WTC11 (cell line): ENCODE results near the gene TRAPPC14.

Source experiments
- ATF1 ChIP-seq: sonication (generic); formaldehyde crosslinking; IDR thresholded peaks from 2 replicates; pipeline ENCODE4 v1.8.1; 2023; ENCODE audit warnings: mild to moderate bottlenecking, moderate library complexity, missing genetic modification reagents
- CTCF ChIP-seq: fragments of 200-600 bp; IDR thresholded peaks from 2 replicates; pipeline ENCODE4 v1.8.0; 2022; ENCODE audit warnings: antibody characterized with exemption
- E2F5 ChIP-seq: sonication (generic); formaldehyde crosslinking; IDR thresholded peaks from 2 replicates; pipeline ENCODE4 v1.8.1; 2022; ENCODE audit warnings: mild to moderate bottlenecking, moderate library complexity, missing genetic modification reagents
- FOXP4 ChIP-seq: sonication (generic); formaldehyde crosslinking; IDR thresholded peaks from 2 replicates; pipeline ENCODE4 v1.8.0; 2022; ENCODE audit warnings: mild to moderate bottlenecking, missing genetic modification reagents
- GABPB1 ChIP-seq: sonication (generic); formaldehyde crosslinking; IDR thresholded peaks from 2 replicates; pipeline ENCODE4 v1.8.1; 2023; ENCODE audit warnings: mild to moderate bottlenecking, missing genetic modification reagents
- MLX ChIP-seq: sonication (generic); formaldehyde crosslinking; IDR thresholded peaks from 2 replicates; pipeline ENCODE4 v1.8.1; 2023; ENCODE audit warnings: mild to moderate bottlenecking, missing genetic modification reagents, moderate library complexity
- SP1 ChIP-seq: sonication (generic); formaldehyde crosslinking; conservative IDR thresholded peaks from 2 replicates; pipeline ENCODE4 v1.8.1; 2022; ENCODE audit warnings: missing genetic modification reagents
- USF2 ChIP-seq: sonication (generic); formaldehyde crosslinking; IDR thresholded peaks from 2 replicates; pipeline ENCODE4 v1.8.1; 2023; ENCODE audit warnings: mild to moderate bottlenecking, missing genetic modification reagents, moderate library complexity
- ZBTB43 ChIP-seq: sonication (generic); formaldehyde crosslinking; IDR thresholded peaks from 2 replicates; pipeline ENCODE4 v1.8.1; 2023; ENCODE audit warnings: mild to moderate bottlenecking, missing genetic modification reagents
- ZNF138 ChIP-seq: sonication (generic); formaldehyde crosslinking; conservative IDR thresholded peaks from 2 replicates; pipeline ENCODE4 v1.8.1; 2022; ENCODE audit warnings: mild to moderate bottlenecking, moderate library complexity, missing genetic modification reagents
- ZSCAN18 ChIP-seq: fragments of 250-450 bp; sonication (Bioruptor Pico); IDR thresholded peaks from 2 replicates; pipeline ENCODE4 v2.1.2; 2022; ENCODE audit warnings: mild to moderate bottlenecking, moderate library complexity

- TF ChIP-seq ZSCAN18 (CRISPR knock-in tag), result no peak
- no peak for TF ChIP-seq GABPB1
- no peak for TF ChIP-seq ZBTB43 (CRISPR knock-in tag)
- no peak for TF ChIP-seq USF2 (CRISPR knock-in tag)
- TF ChIP-seq CTCF, result no peak
- no peak for TF ChIP-seq ATF1 (CRISPR knock-in tag)
- TF ChIP-seq MLX (CRISPR knock-in tag), result no peak
- no peak for TF ChIP-seq E2F5 (CRISPR knock-in tag)
- no peak for TF ChIP-seq FOXP4 (CRISPR knock-in tag)
- TF ChIP-seq SP1 (CRISPR knock-in tag), result no peak
- TF ChIP-seq ZNF138, result no peak
Measured at GRCh38 chr7:100157334-100158228, 942 bp downstream of the TRAPPC14 start.
